ENCODE measurements around the gene PLEKHG7. TPM values are rescaled to one million over a fixed set of nuclear protein-coding genes. Genes with fewer than 3 reads are reported as not detected.

PLEKHG7 gene
- total and polyA plus RNA-seq, 2 experiments from 2014 or later = not detected

GRCh38 chr12:92796650-92797049 lies 93.9 kb downstream of the PLEKHG7 start:
- H2AFZ ChIP-seq = no peak overlapping the region
- no peaks in the 10 kb centered on the region for H3K79me2 ChIP-seq (replicated peaks; ENCODE audit: insufficient read depth)
- H4K20me1 ChIP-seq (replicated peaks; ENCODE audit: insufficient read depth) = no peaks in the 10 kb centered on the region
- H3K4me3 ChIP-seq = no peak overlapping the region
- no peak overlapping the region for H3K27ac ChIP-seq (ENCODE audit: low read depth)
- Mint-ChIP-seq H3K4me1 (no peaks in the 10 kb centered on the region), H3K36me3 (ENCODE audit: low read depth) (peaks cover 24% of the 10 kb centered on the region), H3K27ac (no peak overlapping the region), H3K4me3 (no peak overlapping the region), H3K9me3 (no peaks in the 10 kb centered on the region), H3K27me3 (ENCODE audit: insufficient read depth, low read depth, poor library complexity) (no peaks in the 10 kb centered on the region)
- H3K27me3 ChIP-seq (ENCODE audit: insufficient read depth) = no peaks in the 10 kb centered on the region
- no peak for ATAC-seq
- no peak overlapping the region for H3K4me2 ChIP-seq
- DNase-seq (ENCODE audit: low spot score) = no peak
- no peaks in the 10 kb centered on the region for H3K9me2 ChIP-seq (ENCODE audit: insufficient read depth)
- no peaks in the 10 kb centered on the region for H3F3A ChIP-seq (replicated peaks; ENCODE audit: low read depth)
- no peak for TF ChIP-seq JUNB (IDR thresholded peaks at IDR 0.05; ENCODE audit: unreplicated experiment)
- no peak for TF ChIP-seq EZH2phosphoT487 (IDR thresholded peaks at IDR 0.05; ENCODE audit: unreplicated experiment)
- TF ChIP-seq ZNF114 (CRISPR knock-in tag; IDR thresholded peaks at IDR 0.05) = no peak
- no peak for TF ChIP-seq POLR2AphosphoS5 (IDR thresholded peaks at IDR 0.05; ENCODE audit: low read depth)
- TF ChIP-seq ZNF331 (CRISPR knock-in tag; IDR thresholded peaks at IDR 0.05; ENCODE audit: low read depth) = no peak
- TF ChIP-seq ZNF462 (CRISPR knock-in tag; IDR thresholded peaks at IDR 0.05) = no peak
- no peak for TF ChIP-seq REST (IDR thresholded peaks at IDR 0.05; ENCODE audit: unreplicated experiment)
- TF ChIP-seq ETS1 (IDR thresholded peaks at IDR 0.05) = no peak
- TF ChIP-seq NANOG (IDR thresholded peaks at IDR 0.05; ENCODE audit: borderline replicate concordance) = no peak
- no peaks in the 10 kb centered on the region for H3K4me1 ChIP-seq (ENCODE audit: insufficient read depth)
- H3K36me3 ChIP-seq (ENCODE audit: insufficient read depth) = peaks cover 7% of the 10 kb centered on the region; the same call in 1 of the 2 replicates
